Activated T-helper 2 cell treated with anti-CD3 and anti-CD28 coated beads, Interferon-gamma antibody, Interleukin-2, Interleukin-4, amounts not matched to agents 10 μg/mL and 5 μg/mL and 100 μg/mL, durations not matched to agents 14 hours and 24 hours and 36 hours (primary cell): Measurements from ENCODE around the gene TLK1. TPM values are rescaled to one million over a fixed set of nuclear protein-coding genes. Genes with fewer than 3 reads are reported as not detected.

Experiments used
- DNase-seq: peaks from one replicate; pipeline ENCODE4 v3.0.0; 2021; ENCODE audit warnings: low spot score
- H3K27ac Mint-ChIP-seq: one replicate; pipeline ENCODE4 v1.8.0; 2021; ENCODE audit warnings: mixed read lengths
- H3K27me3 Mint-ChIP-seq: one replicate; pipeline ENCODE4 v1.8.0; 2021; ENCODE audit warnings: low read depth, mixed read lengths
- H3K36me3 Mint-ChIP-seq: one replicate; pipeline ENCODE4 v1.8.0; 2021; ENCODE audit warnings: low read depth, mixed read lengths
- H3K4me1 Mint-ChIP-seq: one replicate; pipeline ENCODE4 v1.8.0; 2021; ENCODE audit warnings: low read depth, mixed read lengths
- H3K4me3 Mint-ChIP-seq: one replicate; pipeline ENCODE4 v1.8.0; 2021; ENCODE audit warnings: low read depth, mild to moderate bottlenecking, moderate library complexity, mixed read lengths
- H3K9me3 Mint-ChIP-seq: one replicate; pipeline ENCODE4 v1.8.0; 2021; ENCODE audit warnings: mixed read lengths
- intact Hi-C: fragments of 100-400 bp; cut with micrococcal nuclease; formaldehyde crosslinking; loops from one replicate; pipeline ENCODE4 v1.15.1; 2023
- total RNA-seq: library from RNA; stranded (reverse); gene quantifications from 2 replicates; pipeline ENCODE4 v1.2.3, GENCODE V29; 2022

TLK1 gene
- total RNA-seq, 1 donor from 2014 or later = 81.7 TPM

- Mint-ChIP-seq H3K4me3 (no peak overlapping the region), H3K27ac (no peak overlapping the region), H3K36me3 (peaks cover 2% of the 10 kb centered on the region), H3K4me1 (peaks cover 8% of the 10 kb centered on the region), H3K9me3 (no peaks in the 10 kb centered on the region), H3K27me3 (peaks cover 7% of the 10 kb centered on the region)
- no peak for DNase-seq
- intact Hi-C loops = no loop called here
Measured at GRCh38 chr2:171185165-171185818, 24.6 kb upstream of the TLK1 start.

GRCh38 chr2:171181064-171182049 lies 20.7 kb upstream of the TLK1 start:
- H3K9me3 Mint-ChIP-seq = no peaks in the 10 kb centered on the region
- H3K4me3 Mint-ChIP-seq = no peak overlapping the region
- no peaks in the 10 kb centered on the region for H3K36me3 Mint-ChIP-seq
- intact Hi-C loops = no loop called here
- H3K27me3 Mint-ChIP-seq = peaks cover 5% of the 10 kb centered on the region
- no peak for DNase-seq
- H3K4me1 Mint-ChIP-seq = peaks cover 10% of the 10 kb centered on the region
- H3K27ac Mint-ChIP-seq = no peak overlapping the region

GRCh38 chr2:171180229-171180930 lies 19.7 kb upstream of the TLK1 start:
- Mint-ChIP-seq H3K4me3 (no peak overlapping the region), H3K36me3 (no peaks in the 10 kb centered on the region), H3K4me1 (peaks cover 10% of the 10 kb centered on the region), H3K9me3 (no peaks in the 10 kb centered on the region), H3K27ac (no peak overlapping the region), H3K27me3 (peaks cover 5% of the 10 kb centered on the region)
- intact Hi-C loops = no loop called here
- DNase-seq = no peak

GRCh38 chr2:171178993-171179392 lies 18.3 kb upstream of the TLK1 start:
- Mint-ChIP-seq H3K27me3 (peaks cover 3% of the 10 kb centered on the region), H3K4me3 (no peak overlapping the region), H3K36me3 (no peaks in the 10 kb centered on the region), H3K4me1 (peaks cover 12% of the 10 kb centered on the region), H3K27ac (no peak overlapping the region), H3K9me3 (peaks cover under 1% of the 10 kb centered on the region)
- intact Hi-C loops = no loop called here
- DNase-seq = no peak

GRCh38 chr2:171176516-171176915 lies 15.8 kb upstream of the TLK1 start:
- H3K4me1 Mint-ChIP-seq = peaks cover 23% of the 10 kb centered on the region
- H3K27ac Mint-ChIP-seq = no peak overlapping the region
- DNase-seq = no peak
- intact Hi-C loops = no loop called here
- H3K36me3 Mint-ChIP-seq = peaks cover 3% of the 10 kb centered on the region
- no peaks in the 10 kb centered on the region for H3K27me3 Mint-ChIP-seq
- H3K9me3 Mint-ChIP-seq = peaks cover 15% of the 10 kb centered on the region
- no peak overlapping the region for H3K4me3 Mint-ChIP-seq

- Mint-ChIP-seq H3K9me3 (peaks cover 19% of the 10 kb centered on the region), H3K36me3 (peaks cover 3% of the 10 kb centered on the region), H3K27ac (no peak overlapping the region), H3K27me3 (no peaks in the 10 kb centered on the region), H3K4me3 (no peak overlapping the region), H3K4me1 (peaks cover 22% of the 10 kb centered on the region)
- DNase-seq = no peak
- intact Hi-C loops = no loop called here
Measured at GRCh38 chr2:171174075-171174474, 13.4 kb upstream of the TLK1 start.

- intact Hi-C loops = loop anchor here (1.0 kb wide), 2 partner anchors 11 to 146 kb away; no protein-coding TSS in a partner anchor
- no peak overlapping the region for H3K27ac Mint-ChIP-seq
- peaks cover 3% of the 10 kb centered on the region for H3K36me3 Mint-ChIP-seq
- peaks cover 3% of the 10 kb centered on the region for H3K27me3 Mint-ChIP-seq
- H3K4me3 Mint-ChIP-seq = no peak overlapping the region
- no peak for DNase-seq
- H3K9me3 Mint-ChIP-seq = peaks cover 19% of the 10 kb centered on the region
- H3K4me1 Mint-ChIP-seq = peaks cover 22% of the 10 kb centered on the region
Measured at GRCh38 chr2:171173087-171173486, 12.4 kb upstream of the TLK1 start.

GRCh38 chr2:171171808-171172207 lies 11.1 kb upstream of the TLK1 start:
- peaks cover 19% of the 10 kb centered on the region for H3K9me3 Mint-ChIP-seq
- no peak overlapping the region for H3K4me3 Mint-ChIP-seq
- peaks cover 3% of the 10 kb centered on the region for H3K36me3 Mint-ChIP-seq
- peaks cover 22% of the 10 kb centered on the region for H3K4me1 Mint-ChIP-seq
- peaks cover 3% of the 10 kb centered on the region for H3K27me3 Mint-ChIP-seq
- DNase-seq = no peak
- intact Hi-C loops = no loop called here
- no peak overlapping the region for H3K27ac Mint-ChIP-seq

- Mint-ChIP-seq H3K9me3 (peaks cover 19% of the 10 kb centered on the region), H3K27me3 (peaks cover 3% of the 10 kb centered on the region), H3K36me3 (peaks cover 3% of the 10 kb centered on the region), H3K4me3 (no peak overlapping the region), H3K4me1 (peaks cover 22% of the 10 kb centered on the region), H3K27ac (no peak overlapping the region)
- intact Hi-C loops = no loop called here
- DNase-seq = no peak
Measured at GRCh38 chr2:171169839-171170238, 9.1 kb upstream of the TLK1 start.

- no peak for DNase-seq
- Mint-ChIP-seq H3K27ac (no peak overlapping the region), H3K36me3 (peaks cover 3% of the 10 kb centered on the region), H3K4me3 (no peak overlapping the region), H3K4me1 (peaks cover 22% of the 10 kb centered on the region), H3K9me3 (peaks cover 19% of the 10 kb centered on the region), H3K27me3 (peaks cover 3% of the 10 kb centered on the region)
- intact Hi-C loops = no loop called here
Measured at GRCh38 chr2:171169333-171169732, 8.6 kb upstream of the TLK1 start.

GRCh38 chr2:171167352-171167997 lies 6.8 kb upstream of the TLK1 start:
- no peak overlapping the region for H3K4me3 Mint-ChIP-seq
- intact Hi-C loops = no loop called here
- no peak for DNase-seq
- H3K27me3 Mint-ChIP-seq = peaks cover 3% of the 10 kb centered on the region
- peaks cover 24% of the 10 kb centered on the region for H3K4me1 Mint-ChIP-seq
- H3K9me3 Mint-ChIP-seq = peaks cover 8% of the 10 kb centered on the region
- H3K36me3 Mint-ChIP-seq = peaks cover under 1% of the 10 kb centered on the region
- H3K27ac Mint-ChIP-seq = no peak overlapping the region

- no peak for DNase-seq
- Mint-ChIP-seq H3K27ac (no peak overlapping the region), H3K9me3 (peaks cover 4% of the 10 kb centered on the region), H3K4me3 (no peak overlapping the region), H3K36me3 (no peaks in the 10 kb centered on the region), H3K4me1 (peaks cover 32% of the 10 kb centered on the region), H3K27me3 (peaks cover 3% of the 10 kb centered on the region)
- intact Hi-C loops = no loop called here
Measured at GRCh38 chr2:171166328-171166983, 5.8 kb upstream of the TLK1 start.
